LNCaP clone FGC (cell line): ENCODE measurements around the gene SLC29A3.

ENCODE experiments used
- DNase-seq: peaks from one replicate; pipeline ENCODE4 v3.0.0-alpha.2; 2011; ENCODE audit warnings: low read depth
- H3K4me3 ChIP-seq: 2 replicates; pipeline ENCODE4 v1.5.1; 2011; ENCODE audit warnings: mild to moderate bottlenecking, low read depth, low read length, control low read depth
- TF ChIP-seq, protein P1 (sequence below): IDR thresholded peaks from 2 replicates; pipeline ENCODE4 v1.5.1; 2012; ENCODE audit warnings: mild to moderate bottlenecking; ENCODE audit not compliant: control insufficient read depth, insufficient read depth; ENCODE audit errors: extremely low read depth

The SLC29A3 gene

DNA sequence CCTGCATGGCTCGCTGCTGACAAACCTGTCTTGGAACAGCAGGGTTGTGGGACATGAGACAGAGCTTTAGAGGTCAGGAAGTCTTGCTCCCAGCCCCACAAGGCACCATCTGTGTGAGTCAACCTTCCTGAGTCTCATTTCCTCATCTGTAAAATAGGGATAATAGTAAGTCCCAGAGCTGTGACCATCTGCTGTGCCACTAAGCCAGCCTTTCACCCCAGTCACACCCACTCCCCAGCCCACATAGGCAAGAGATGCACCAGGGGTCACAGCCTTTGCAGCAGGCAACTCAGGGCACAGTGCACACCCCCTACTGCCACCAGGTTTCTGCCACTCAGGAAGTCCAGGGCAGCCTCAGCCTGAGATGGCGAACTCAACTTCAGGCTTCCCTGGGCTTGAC, 48.2 kb downstream of the SLC29A3 start:
- TF ChIP-seq, protein P1, sequence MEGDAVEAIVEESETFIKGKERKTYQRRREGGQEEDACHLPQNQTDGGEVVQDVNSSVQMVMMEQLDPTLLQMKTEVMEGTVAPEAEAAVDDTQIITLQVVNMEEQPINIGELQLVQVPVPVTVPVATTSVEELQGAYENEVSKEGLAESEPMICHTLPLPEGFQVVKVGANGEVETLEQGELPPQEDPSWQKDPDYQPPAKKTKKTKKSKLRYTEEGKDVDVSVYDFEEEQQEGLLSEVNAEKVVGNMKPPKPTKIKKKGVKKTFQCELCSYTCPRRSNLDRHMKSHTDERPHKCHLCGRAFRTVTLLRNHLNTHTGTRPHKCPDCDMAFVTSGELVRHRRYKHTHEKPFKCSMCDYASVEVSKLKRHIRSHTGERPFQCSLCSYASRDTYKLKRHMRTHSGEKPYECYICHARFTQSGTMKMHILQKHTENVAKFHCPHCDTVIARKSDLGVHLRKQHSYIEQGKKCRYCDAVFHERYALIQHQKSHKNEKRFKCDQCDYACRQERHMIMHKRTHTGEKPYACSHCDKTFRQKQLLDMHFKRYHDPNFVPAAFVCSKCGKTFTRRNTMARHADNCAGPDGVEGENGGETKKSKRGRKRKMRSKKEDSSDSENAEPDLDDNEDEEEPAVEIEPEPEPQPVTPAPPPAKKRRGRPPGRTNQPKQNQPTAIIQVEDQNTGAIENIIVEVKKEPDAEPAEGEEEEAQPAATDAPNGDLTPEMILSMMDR = no peak

DNA sequence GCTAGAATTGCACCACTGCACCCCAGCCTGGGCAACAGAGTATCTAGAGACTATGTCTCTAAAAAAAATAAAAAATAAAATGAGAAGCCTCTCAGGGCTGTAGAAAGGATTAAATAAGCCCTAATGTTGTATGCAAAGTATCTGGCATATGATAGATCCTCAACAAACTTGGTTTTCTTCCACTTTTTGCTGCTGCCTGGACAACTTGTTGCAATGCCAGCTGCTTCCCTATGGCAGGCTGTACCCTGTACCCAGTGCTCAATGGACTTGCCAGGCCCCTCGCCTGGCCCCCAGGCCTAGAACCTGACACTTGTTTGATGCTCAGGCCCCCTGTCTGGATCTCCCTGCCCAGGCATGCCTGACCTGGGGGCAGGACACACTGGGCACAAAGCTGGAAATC, 49.1 kb downstream of the SLC29A3 start:
- TF ChIP-seq, protein P1 = no peak
- H3K4me3 ChIP-seq = no peak overlapping the region
- DNase-seq = no peak

More for the DNA sequence above, 48.2 kb downstream of the SLC29A3 start:
- no peak overlapping the region for H3K4me3 ChIP-seq
- no peak for DNase-seq

DNA sequence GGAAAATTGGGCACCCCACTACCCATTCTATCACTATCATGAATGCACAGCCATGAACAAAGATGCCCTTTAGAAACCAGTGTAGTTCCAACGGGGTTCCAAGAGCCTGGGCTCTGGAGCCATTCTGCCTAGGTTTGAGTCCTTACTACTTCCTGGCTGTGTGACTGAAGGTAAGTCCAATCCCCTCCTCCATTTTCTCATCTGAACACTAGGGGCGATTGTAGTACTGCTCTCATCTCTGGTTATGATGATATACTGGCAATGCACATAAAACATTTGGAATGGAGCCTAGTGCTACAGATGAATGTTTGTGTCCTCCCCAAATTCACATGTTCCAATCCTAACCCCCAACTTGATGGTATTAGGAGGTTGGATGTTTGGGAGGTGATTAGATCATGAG, 49.6 kb downstream of the SLC29A3 start:
- TF ChIP-seq, protein P1 = no peak
- no peak overlapping the region for H3K4me3 ChIP-seq
- no peak for DNase-seq

DNA sequence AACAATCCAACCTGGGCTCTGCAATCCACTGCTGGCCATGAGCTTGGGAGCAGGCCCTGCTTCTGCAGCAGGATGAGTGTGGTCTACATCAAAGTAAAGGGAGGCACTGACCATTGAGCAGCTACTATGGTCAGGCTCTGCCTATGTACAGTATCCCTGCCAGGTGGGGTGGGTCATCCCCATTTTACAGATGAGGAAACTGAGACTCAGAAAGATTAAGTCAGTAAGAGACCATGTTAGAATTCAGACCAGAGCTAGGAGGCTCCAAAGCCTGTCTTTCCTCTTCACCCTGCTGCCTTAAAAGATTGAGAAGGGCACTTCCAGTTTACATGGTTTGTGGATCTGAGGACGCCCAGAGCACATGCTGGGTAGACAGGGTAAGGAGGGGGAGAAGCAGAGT, 50.5 kb downstream of the SLC29A3 start:
- H3K4me3 ChIP-seq = no peak overlapping the region
- no peak for DNase-seq
- TF ChIP-seq, protein P1 = no peak

DNA sequence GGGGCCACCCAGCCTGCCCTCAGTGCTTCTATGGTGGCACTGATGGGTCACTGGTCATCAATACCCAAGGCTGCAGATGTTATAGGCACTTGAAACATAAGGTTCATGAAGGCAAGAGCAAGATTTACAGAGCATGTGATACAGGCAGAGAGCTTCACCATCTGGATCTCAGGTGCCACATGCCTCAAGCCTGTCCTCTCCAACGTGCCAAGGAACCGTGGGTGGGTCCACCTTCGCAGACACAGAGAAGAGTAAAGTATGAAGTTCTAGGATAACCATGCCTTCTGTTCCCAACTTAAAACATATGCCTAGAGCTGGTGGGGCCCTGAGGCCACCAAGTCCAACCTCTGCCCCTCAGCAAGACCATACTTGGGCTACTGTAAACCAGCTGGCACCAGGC, 51.0 kb downstream of the SLC29A3 start:
- TF ChIP-seq, protein P1 = no peak
- no peak for DNase-seq
- no peak overlapping the region for H3K4me3 ChIP-seq

DNA sequence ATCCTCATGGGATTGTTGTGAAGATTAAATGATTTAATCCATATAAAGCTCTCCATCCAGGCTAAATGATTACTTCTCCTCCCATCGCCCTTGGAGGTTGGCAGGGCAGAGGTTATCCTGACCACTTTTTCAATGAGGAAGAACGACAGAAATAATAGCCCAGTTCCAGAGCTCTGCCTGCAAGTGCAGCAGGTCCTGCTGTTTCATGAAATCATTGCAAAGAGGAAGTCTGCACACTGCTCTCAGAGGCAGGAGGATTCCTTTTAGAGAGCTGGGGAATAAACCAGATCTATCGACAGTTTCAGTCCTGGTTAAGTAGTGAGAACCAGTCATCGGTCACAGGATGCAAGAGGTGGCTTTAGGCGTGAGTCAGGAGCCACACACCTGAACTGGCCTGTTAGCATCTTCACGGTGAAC, 52.7 kb downstream of the SLC29A3 start:
- H3K4me3 ChIP-seq = no peak overlapping the region
- no peak for DNase-seq
- TF ChIP-seq, protein P1 = no peak

DNA sequence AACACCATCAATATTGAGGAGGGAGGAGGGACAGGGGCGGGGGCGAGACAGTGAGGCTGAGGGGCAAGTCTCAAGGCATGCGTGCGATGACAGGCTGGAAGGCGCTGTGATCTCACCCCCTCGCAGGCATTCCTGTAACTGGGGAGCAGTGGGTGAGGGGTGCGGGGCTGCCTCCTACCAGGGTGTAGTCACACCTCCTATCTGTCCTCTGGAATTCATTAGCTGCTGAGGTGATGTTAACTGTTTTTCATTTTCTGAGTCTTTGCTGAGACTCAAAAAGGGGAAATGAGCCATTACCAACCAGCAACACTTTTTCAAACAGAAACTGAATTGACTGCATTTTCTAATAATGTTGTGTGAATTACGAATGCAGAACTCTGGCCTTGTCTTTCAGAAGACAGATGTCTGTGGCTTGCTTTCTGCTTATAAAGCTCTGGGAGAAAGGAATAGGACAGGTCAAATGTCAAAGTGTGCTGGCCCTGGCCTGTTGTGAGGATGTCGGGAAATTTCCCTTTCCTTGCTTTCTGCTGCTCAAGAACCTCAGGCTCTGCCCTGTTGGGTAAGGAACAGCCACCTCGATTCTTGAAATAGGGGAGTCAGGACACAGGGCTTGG, 53.9 kb downstream of the SLC29A3 start:
- no peak overlapping the region for H3K4me3 ChIP-seq
- TF ChIP-seq, protein P1 = no peak
- DNase-seq = no peak
